GM10248 (cell line): Measurements from ENCODE around the gene ASXL1.
"Not testable (repeated sequence)": the region's sequence is repeated elsewhere in the genome, so short reads cannot be mapped to it uniquely, and the experiment has no call there.

Source experiments
- CTCF ChIA-PET: fragments of 300-600 bp; sonication (Branson Sonifier 250); formaldehyde crosslinking; extraction: SDS; loops from one replicate; lab custom pipeline; 2021; ENCODE audit warnings: antibody characterized with exemption; lab: Yijun Ruan, JAX
- POLR2A ChIA-PET: fragments of 350-650 bp; sonication (Branson Sonifier 250); formaldehyde crosslinking; extraction: SDS; loops from one replicate; lab custom pipeline; 2020; ENCODE audit warnings: antibody characterized with exemption; lab: Yijun Ruan, JAX
- DNase-seq: peaks from one replicate; pipeline ENCODE4 v3.0.0; 2012; ENCODE audit errors: extremely low spot score
- CTCF ChIP-seq: IDR thresholded peaks from 2 replicates; pipeline ENCODE4 v1.5.1; 2012; ENCODE audit warnings: mild to moderate bottlenecking, low read depth; ENCODE audit errors: extremely low read depth, missing control alignments, control extremely low read depth

Gene ASXL1

GRCh38 chr20:32380745-32381144 is 22.6 kb downstream of the ASXL1 start:
- CTCF ChIA-PET = interaction anchor here (1.1 to 1.9 kb wide), 6 partner anchors 9 to 22 kb away, joined by 3 to 5 read pairs (median 4); no protein-coding TSS in a partner anchor
- no peak for DNase-seq
- POLR2A ChIA-PET = no interaction called here
- TF ChIP-seq CTCF = no peak

GRCh38 chr20:32382102-32382950 is 24.2 kb downstream of the ASXL1 start:
- POLR2A ChIA-PET = no interaction called here
- CTCF ChIA-PET = interaction anchor here (1.0 kb wide), 1 partner anchor 18 kb away, joined by 3 read pairs; no protein-coding TSS in a partner anchor
- TF ChIP-seq CTCF = no peak
- no peak for DNase-seq

DNA sequence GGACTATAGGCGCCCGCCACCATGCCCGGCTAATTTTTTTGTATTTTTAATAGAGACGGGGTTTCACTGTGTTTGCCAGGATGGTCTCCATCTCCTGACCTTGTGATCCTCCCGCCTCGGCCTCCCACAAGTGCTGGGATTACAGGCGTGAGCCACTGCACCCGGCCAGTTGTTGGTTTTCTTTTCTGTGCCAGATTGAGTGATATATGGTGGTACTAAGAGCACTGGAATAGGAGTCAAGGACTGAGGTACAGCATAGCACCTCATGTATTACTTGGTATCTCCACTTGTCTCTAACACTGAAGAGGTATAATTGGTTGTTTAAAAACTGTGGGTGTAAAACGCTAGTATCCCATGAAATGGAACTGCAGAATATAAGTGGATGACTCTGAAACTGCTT is 25.3 kb downstream of the ASXL1 start:
- DNase-seq, POLR2A ChIA-PET, CTCF ChIA-PET: not testable (repeated sequence)

GRCh38 chr20:32385541-32385940 is 27.4 kb downstream of the ASXL1 start:
- ChIA-PET CTCF (interaction anchor here (1.0 to 2.1 kb wide), 6 partner anchors 10 to 59 kb away, joined by 3 to 6 read pairs (median 4); no protein-coding TSS in a partner anchor), POLR2A (interaction anchor here (0.6 kb wide), 1 partner anchor 18 kb away, joined by 3 read pairs; no protein-coding TSS in a partner anchor)
- DNase-seq = no peak
- TF ChIP-seq CTCF = no peak

DNA sequence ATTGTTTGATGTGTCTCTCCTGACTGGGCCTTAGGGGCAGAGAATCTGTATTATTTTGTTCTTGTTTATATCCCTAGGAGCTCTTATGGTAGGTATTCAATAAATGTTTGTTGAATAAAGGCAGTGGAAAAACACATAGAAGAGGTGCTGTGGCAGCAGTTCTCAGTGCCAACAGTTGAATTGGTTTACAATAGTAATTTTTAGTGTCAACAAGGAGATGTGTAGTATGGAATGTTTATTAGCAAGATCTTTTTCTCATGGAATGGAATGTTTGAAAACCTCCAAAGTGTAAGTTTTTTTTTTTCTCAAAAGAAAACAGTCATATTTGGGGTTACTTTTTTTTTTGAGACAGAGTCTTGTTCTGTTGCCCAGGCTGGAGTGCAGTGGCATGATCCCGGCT is 28.0 kb downstream of the ASXL1 start:
- POLR2A ChIA-PET = no interaction called here

DNA sequence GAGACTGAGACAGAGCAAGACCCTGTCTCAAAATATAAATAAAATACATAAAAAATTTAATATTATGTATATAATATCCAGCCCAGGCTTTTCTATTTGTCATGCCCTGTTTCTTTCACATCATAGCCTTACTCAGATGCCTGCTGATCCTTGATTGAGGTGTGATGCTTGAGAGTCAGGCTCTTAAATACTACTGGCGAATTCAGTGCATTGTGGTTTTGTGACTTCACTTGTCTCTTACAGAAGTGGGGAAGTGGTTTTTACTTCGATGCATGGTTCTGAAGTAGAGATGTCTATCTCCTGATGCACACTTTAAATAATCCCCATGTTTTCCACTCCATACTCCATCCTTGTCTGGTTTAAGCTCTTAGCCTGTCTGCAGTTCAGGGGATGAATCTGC is 29.1 kb downstream of the ASXL1 start:
- TF ChIP-seq CTCF = no peak
- POLR2A ChIA-PET = no interaction called here
- DNase-seq = peak; percentile 25
- CTCF ChIA-PET = interaction anchor here (1.0 kb wide), 1 partner anchor 13 kb away, joined by 3 read pairs; no protein-coding TSS in a partner anchor

More for the DNA sequence above, 28.0 kb downstream of the ASXL1 start:
- no peak for DNase-seq
- CTCF ChIA-PET = interaction anchor here (1.4 to 2.1 kb wide), 4 partner anchors 10 to 23 kb away, joined by 3 to 6 read pairs (median 4); no protein-coding TSS in a partner anchor
- no peak for TF ChIP-seq CTCF

DNA sequence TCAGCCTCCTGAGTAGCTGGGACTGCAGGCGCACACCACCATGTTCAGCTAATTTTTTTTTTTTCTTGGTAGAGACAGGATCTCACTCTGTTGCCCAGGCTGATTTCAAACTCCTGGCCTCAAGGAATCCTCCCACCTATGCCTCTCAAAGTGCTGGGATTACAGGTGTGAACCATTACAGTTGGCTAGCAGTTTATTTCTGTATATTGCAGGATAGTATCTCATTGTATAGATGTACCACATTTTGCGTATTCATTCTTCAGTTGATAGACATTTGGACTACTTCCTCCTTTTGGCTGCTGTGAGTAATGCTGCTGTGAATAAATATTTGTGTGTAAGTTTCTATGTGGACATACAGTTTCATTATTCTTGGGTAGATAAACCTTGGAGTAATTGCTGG is 32.9 kb downstream of the ASXL1 start:
- POLR2A ChIA-PET = no interaction called here
- TF ChIP-seq CTCF = no peak

More for the DNA sequence above, 32.9 kb downstream of the ASXL1 start:
- CTCF ChIA-PET = interaction anchor here (1.0 to 1.7 kb wide), 6 partner anchors 10 to 95 kb away, joined by 3 to 5 read pairs (median 3); no protein-coding TSS in a partner anchor
- no peak for DNase-seq
